IPS-20b (cell line): ENCODE data around the gene BHLHE41.

Source experiments
- H3K27ac ChIP-seq: one replicate; pipeline ENCODE4 v1.5.1; 2013; ENCODE audit warnings: low read length
- H3K27me3 ChIP-seq: 2 replicates; pipeline ENCODE4 v1.6.1; 2013; ENCODE audit warnings: mild to moderate bottlenecking, low read length, inconsistent platforms; ENCODE audit not compliant: insufficient read depth
- H3K36me3 ChIP-seq: 2 replicates; pipeline ENCODE4 v1.6.1; 2013; ENCODE audit warnings: low read depth, mild to moderate bottlenecking, inconsistent platforms, low read length, moderate library complexity; ENCODE audit not compliant: insufficient read depth
- H3K4me1 ChIP-seq: 2 replicates; pipeline ENCODE4 v1.6.1; 2013; ENCODE audit warnings: mild to moderate bottlenecking, control low read depth, inconsistent platforms, low read length, moderate library complexity; ENCODE audit not compliant: insufficient read depth
- H3K4me3 ChIP-seq: 2 replicates; pipeline ENCODE4 v1.5.1; 2013; ENCODE audit warnings: mild to moderate bottlenecking, low read length, inconsistent platforms
- H3K9ac ChIP-seq: 2 replicates; pipeline ENCODE4 v1.6.1; 2013; ENCODE audit warnings: low read depth, mild to moderate bottlenecking, inconsistent platforms, low read length, moderate library complexity
- H3K9me3 ChIP-seq: 2 replicates; pipeline ENCODE4 v1.6.1; 2013; ENCODE audit warnings: mild to moderate bottlenecking, low read depth, low read length, inconsistent platforms; ENCODE audit not compliant: insufficient read depth

BHLHE41 gene

DNA sequence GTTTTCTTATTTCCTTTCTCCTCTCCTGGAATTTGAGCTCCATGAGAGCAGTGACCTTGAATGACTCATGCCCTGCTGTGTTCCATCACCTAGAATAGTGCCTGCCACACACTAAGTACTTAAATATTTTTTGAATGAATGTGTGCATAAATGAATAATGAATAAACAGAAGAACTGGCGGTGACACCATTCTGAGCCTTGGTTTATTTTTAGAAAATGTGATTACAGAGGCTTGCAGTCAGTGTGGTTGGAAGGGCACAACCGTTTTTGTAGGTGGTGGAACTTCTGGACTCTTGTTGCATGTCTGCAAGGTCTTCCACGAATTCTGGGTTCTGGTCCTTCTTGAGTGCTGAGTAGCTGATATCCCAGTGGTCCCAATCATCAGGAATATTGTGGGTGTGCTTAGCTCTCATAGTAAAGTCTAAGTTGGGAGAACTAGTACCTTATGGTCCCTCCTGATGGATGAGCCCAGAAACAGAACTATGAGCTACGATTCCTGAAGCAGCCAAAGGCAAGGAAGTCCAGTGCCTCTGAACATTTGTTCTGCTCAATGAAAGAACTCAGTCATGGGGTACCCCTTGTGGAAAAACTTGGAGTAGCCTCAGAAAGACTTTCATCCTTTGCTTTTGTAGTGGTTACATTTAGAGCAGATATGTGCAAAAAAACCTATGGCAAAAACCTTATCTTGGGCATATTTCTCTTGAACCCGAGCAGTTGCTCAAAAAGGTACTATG, 28.8 kb upstream of the BHLHE41 start:
- Histone ChIP-seq H3K4me3 (no peak overlapping the region), H3K4me1 (peaks cover 6% of the 10 kb centered on the region; the same call in 1 of the 2 replicates), H3K27me3 (no peaks in the 10 kb centered on the region), H3K36me3 (no peaks in the 10 kb centered on the region), H3K9me3 (no peaks in the 10 kb centered on the region), H3K27ac (no peak overlapping the region), H3K9ac (no peak overlapping the region)

DNA sequence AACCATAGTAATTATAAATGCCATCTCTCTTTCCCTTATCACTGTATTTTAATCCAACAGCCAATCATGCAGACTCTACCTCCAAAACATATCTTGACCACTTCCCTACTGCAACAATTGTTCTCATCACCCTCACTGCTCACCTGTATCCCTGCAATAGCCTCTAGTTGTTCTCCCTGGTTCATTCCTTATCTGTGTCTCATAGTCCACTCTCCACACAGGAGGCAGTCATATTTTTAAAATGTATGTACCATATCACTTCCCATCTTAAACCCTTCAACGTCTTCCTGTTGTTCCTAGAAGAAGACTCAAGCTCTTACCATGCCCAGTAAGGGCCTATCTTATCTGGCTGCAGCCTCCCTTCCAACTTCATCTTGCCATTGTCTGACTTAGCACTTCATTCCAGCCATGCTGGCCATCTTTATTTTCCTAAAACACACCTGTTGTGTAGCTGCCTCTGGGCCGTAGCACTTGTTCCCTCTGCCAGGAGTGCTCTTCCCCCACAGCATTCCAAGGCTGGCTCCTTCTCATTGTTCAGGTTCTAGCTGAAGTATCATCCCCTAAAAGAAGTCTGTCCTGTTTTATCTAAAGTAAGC, 27.8 kb upstream of the BHLHE41 start:
- no peaks in the 10 kb centered on the region for H3K9me3 ChIP-seq
- H3K4me3 ChIP-seq = no peak overlapping the region
- H3K36me3 ChIP-seq = no peaks in the 10 kb centered on the region
- H3K27ac ChIP-seq = no peak overlapping the region
- H3K4me1 ChIP-seq = peaks cover 6% of the 10 kb centered on the region; the same call in 1 of the 2 replicates
- no peak overlapping the region for H3K9ac ChIP-seq
- H3K27me3 ChIP-seq = no peaks in the 10 kb centered on the region

DNA sequence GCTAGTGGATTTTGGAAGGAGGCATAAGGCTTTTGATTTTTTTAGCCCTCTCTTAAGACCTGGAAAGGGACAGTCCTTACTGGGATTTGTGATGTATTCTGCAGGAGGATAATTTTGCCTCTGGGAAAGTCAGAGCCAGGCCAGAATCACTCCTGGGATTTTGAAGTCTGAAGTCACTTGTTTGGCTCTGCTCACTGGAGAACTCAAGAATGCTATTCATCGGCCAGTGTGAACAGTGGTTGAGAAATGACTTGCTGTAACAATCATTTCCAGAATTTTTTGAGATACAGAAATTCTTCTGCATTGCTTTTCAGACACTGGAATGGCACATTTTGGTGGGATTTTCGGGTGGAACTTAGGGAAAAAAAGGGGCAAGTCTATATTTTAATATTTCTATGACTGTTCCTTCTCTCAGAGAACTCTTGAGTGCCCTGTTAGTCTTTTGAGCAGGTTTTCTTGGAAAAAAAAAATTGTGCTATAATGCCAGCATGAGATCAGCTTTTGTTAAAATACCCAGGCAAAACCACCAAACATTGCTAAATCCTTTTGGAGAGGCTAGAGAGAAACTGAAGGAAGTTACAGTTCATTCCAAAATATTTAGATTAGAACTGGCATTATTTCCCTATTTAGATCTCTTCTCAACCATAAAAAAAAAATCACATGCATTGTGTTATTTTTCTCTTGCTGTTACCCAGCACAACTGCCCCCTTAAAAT, 26.1 kb upstream of the BHLHE41 start:
- Histone ChIP-seq H3K9me3 (no peaks in the 10 kb centered on the region), H3K4me1 (peaks cover 6% of the 10 kb centered on the region; the same call in 1 of the 2 replicates), H3K27me3 (no peaks in the 10 kb centered on the region), H3K36me3 (no peaks in the 10 kb centered on the region), H3K27ac (no peak overlapping the region), H3K4me3 (no peak overlapping the region), H3K9ac (no peak overlapping the region)

DNA sequence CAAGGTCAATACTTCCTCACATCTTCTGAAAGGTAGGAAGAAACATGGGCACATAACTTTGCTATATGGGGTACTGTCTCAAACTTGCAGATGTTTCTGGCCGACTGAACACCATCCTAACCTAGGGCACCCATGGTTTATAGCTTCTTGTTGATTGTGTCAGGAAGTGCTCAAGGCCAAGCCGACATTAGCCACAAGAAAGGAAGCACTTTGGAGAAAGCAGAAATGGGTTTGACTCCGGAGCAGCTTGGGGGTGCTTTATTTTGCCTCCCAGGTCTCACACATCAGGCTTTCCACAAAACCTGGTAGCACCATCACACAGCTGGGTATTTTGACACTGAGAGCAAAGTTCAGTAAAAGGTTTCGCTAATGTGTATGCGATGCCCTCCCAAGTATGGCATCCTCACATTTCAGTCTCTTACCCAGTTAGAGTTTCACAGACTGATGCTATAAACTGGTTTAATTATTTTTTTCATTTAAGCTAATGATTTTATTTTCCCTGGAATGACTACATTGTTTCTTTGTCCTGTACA, 25.2 kb upstream of the BHLHE41 start:
- H3K36me3 ChIP-seq = no peaks in the 10 kb centered on the region
- peaks cover 6% of the 10 kb centered on the region; the same call in 1 of the 2 replicates for H3K4me1 ChIP-seq
- no peaks in the 10 kb centered on the region for H3K27me3 ChIP-seq
- H3K27ac ChIP-seq = no peak overlapping the region
- no peak overlapping the region for H3K9ac ChIP-seq
- H3K4me3 ChIP-seq = no peak overlapping the region
- H3K9me3 ChIP-seq = no peaks in the 10 kb centered on the region

DNA sequence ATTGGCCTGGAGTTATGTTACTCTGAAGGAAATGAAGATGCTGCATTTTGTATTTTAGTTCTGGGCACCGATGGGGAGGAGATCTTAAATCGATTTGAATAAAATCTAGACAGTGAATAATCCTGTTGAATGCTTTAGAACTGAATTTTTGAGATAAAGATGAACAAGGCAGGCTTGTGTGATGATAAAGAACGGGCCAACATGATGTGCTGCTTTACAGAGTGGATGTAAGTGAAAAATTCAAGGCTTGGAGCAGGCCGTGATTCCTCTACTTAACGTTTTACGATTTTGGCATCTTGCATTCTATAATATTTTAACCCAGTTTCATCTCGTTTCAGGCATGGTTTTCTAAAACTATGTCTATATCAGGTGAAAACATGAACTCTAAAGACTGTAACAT, 23.5 kb upstream of the BHLHE41 start:
- H3K27ac ChIP-seq = no peak overlapping the region
- H3K9ac ChIP-seq = no peak overlapping the region
- no peak overlapping the region for H3K4me3 ChIP-seq

DNA sequence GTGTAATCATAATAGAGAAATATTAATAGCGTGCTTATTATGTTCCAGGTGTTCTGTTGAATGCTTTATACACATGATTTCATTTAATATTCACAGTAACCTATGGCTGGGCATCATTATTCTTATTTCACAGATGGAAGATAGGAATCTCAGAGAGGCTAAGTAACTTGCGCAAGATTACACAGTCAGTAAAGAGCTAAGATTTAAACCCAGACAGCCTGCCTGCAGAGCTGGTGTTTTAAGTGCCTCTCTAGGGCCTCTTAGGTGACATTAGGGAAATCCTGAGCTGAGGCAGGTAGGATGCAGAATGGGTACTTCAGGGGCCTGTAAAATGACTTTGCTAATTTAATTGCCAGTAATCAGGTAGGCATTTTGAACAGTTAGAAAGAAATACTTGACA, 18.5 kb upstream of the BHLHE41 start:
- no peaks in the 10 kb centered on the region for H3K9me3 ChIP-seq
- no peak overlapping the region for H3K4me3 ChIP-seq
- H3K9ac ChIP-seq = no peak overlapping the region
- no peaks in the 10 kb centered on the region for H3K27me3 ChIP-seq
- no peaks in the 10 kb centered on the region for H3K4me1 ChIP-seq
- no peak overlapping the region for H3K27ac ChIP-seq
- no peaks in the 10 kb centered on the region for H3K36me3 ChIP-seq

More for the DNA sequence above, 23.5 kb upstream of the BHLHE41 start:
- H3K27me3 ChIP-seq = no peaks in the 10 kb centered on the region
- H3K4me1 ChIP-seq = peaks cover 6% of the 10 kb centered on the region; the same call in 1 of the 2 replicates
- no peaks in the 10 kb centered on the region for H3K9me3 ChIP-seq
- H3K36me3 ChIP-seq = no peaks in the 10 kb centered on the region

DNA sequence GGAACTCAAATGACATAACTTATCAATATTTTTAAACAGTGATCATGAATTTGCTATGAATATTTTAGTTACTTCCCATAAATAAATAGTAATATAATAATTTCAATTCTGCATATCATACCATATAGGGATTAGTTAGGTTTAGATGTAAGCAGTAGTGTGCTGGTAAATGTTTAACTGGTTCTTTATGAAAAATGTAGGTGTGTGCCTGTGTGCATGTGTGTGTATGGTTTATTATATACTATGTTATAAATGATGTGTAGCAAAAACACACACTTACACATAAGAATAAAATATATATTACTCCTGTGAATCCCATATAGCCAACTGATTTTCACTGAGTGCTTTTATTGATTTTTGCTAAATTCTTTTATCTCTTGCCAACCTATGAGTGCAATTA, 14.0 kb upstream of the BHLHE41 start:
- peaks cover 4% of the 10 kb centered on the region; the same call in 1 of the 2 replicates for H3K4me1 ChIP-seq
- no peaks in the 10 kb centered on the region for H3K9me3 ChIP-seq
- no peak overlapping the region for H3K4me3 ChIP-seq
- H3K9ac ChIP-seq = no peak overlapping the region
- H3K27me3 ChIP-seq = 0 out of 2 replicates have a peak, but pooled peaks cover 5% of the 10 kb centered on the region
- H3K36me3 ChIP-seq = no peaks in the 10 kb centered on the region
- H3K27ac ChIP-seq = no peak overlapping the region

DNA sequence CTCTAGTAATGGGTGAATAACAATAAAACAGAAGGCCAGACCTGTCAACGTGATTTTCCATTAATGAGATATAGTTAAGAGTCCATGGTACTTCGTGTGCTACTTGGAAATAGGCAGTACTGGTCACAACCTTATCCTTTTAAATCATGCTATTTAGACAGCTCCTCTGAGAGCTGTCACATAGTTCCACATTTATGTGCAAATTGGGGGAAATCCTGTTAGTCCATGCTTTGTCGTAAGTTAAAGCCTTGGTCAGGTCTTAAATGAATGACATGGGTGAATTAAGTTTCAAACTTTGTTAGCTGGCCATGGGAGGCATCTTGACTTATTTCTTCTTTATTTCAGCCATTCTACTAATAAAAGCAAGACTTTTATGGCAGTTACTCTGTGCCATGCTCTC, 11.9 kb upstream of the BHLHE41 start:
- Histone ChIP-seq H3K36me3 (no peaks in the 10 kb centered on the region), H3K4me3 (no peak overlapping the region), H3K27me3 (peaks cover 12% of the 10 kb centered on the region), H3K9ac (no peak overlapping the region), H3K4me1 (peaks cover 4% of the 10 kb centered on the region; the same call in 1 of the 2 replicates), H3K27ac (no peak overlapping the region), H3K9me3 (no peaks in the 10 kb centered on the region)

DNA sequence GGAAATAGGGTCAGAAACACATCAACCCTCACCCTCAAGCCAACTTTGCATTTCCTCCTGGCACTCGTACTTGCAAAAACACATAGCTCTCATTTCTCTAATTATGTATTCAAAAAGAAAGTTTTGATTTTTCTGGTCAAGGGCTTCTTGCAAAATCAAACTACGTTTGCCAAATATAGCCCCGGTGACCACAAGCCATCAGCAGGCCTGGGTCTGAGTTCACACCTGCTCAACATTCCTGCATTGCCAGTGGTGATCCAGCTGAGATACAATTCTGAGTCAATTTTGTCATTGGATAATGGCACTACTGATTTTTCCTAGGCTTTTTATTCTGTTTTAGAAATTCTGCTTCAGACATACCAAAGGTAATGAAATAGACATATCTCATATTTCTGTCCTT, 10.7 kb upstream of the BHLHE41 start:
- peaks cover 4% of the 10 kb centered on the region; the same call in 1 of the 2 replicates for H3K4me1 ChIP-seq
- no peak overlapping the region for H3K27ac ChIP-seq
- H3K9ac ChIP-seq = no peak overlapping the region
- peaks cover 24% of the 10 kb centered on the region for H3K27me3 ChIP-seq
- no peaks in the 10 kb centered on the region for H3K9me3 ChIP-seq
- H3K36me3 ChIP-seq = no peaks in the 10 kb centered on the region
- H3K4me3 ChIP-seq = no peak overlapping the region

DNA sequence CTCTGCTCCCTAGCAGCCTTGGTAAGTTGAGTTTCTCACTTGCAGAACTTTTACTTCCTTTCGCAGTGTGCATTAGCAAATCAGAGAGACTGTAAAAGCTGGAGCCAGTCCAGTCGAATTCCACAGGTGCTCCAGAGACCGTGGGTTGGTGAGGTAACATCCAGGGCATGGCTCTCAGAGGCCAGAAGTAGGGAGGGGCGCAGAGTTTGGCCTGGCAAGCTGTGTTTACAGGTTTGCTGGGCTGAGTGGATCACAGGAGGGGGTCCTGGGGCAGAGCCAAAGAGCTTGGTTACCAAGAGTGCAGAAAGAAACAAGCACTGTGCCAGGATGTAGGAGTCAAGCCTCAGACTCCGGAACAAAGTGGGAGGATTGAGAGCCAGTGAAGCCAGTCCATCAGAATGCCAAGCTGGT, 10.2 kb upstream of the BHLHE41 start:
- Histone ChIP-seq H3K4me3 (no peak overlapping the region), H3K27me3 (peaks cover 29% of the 10 kb centered on the region), H3K36me3 (no peaks in the 10 kb centered on the region), H3K4me1 (peaks cover 4% of the 10 kb centered on the region; the same call in 1 of the 2 replicates), H3K9ac (no peak overlapping the region), H3K27ac (no peak overlapping the region), H3K9me3 (no peaks in the 10 kb centered on the region)

DNA sequence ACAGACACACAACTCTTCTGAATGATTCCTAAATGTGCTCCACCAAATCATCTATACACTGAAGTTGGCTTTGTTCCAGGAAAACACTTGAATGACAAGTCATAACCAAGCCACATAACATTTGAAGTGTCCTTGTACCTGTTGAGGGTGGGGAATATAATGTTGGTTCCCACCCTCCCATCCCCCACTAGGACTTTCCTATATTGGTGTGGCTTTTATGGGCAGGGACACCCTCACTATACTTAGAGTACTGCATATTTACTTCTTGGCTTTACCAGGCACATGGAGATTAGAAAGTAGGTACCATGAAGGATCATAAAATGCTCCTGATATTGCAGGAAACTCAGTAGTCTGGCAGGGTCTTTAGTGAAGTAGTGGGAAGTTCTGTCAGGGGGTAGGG, 9.7 kb upstream of the BHLHE41 start:
- H3K27me3 ChIP-seq = peaks cover 34% of the 10 kb centered on the region
- H3K36me3 ChIP-seq = no peaks in the 10 kb centered on the region
- H3K4me1 ChIP-seq = peaks cover 4% of the 10 kb centered on the region; the same call in 1 of the 2 replicates
- H3K4me3 ChIP-seq = no peak overlapping the region
- H3K9me3 ChIP-seq = no peaks in the 10 kb centered on the region
- no peak overlapping the region for H3K9ac ChIP-seq
- no peak overlapping the region for H3K27ac ChIP-seq
